Transverse colon (tissue), 4 donors: ENCODE results near the gene SINHCAF. TPM values are rescaled to one million over a fixed set of nuclear protein-coding genes. Genes with fewer than 3 reads are reported as not detected.
A peak's percentile ranks its signal among the peaks of the same experiment; 100 is the strongest.
"Not testable (repeated sequence)": the region's sequence is repeated elsewhere in the genome, so short reads cannot be mapped to it uniquely, and the experiment has no call there.

ENCODE experiments used
- DNase-seq: peaks from one replicate; pipeline ENCODE4 v3.0.0-alpha.2; 2019
- H3K27ac ChIP-seq, 4 donors: fragments of 200-600 bp; sonication (generic); 2 replicates each; pipeline ENCODE4 v1.5.1; 2016 to 2018; ENCODE audit warnings: inconsistent platforms in 4 of 4
- H3K27me3 ChIP-seq: fragments of 200-600 bp; sonication (generic); 2 replicates; pipeline ENCODE4 v1.5.1; 2017; ENCODE audit warnings: inconsistent platforms
- H3K36me3 ChIP-seq, 4 donors: fragments of 200-600 bp; sonication (generic); 2 replicates each; pipeline ENCODE4 v1.5.1; 2017 to 2019; ENCODE audit warnings: inconsistent platforms in 4 of 4
- H3K4me1 ChIP-seq, 4 donors: fragments of 200-600 bp; sonication (generic); 2 replicates each; pipeline ENCODE4 v1.5.1; 2017 to 2020; ENCODE audit warnings: inconsistent platforms in 4 of 4
- H3K4me3 ChIP-seq, 4 donors: fragments of 200-600 bp; sonication (generic); 1 replicate in 1 of 4; 2 replicates in 3 of 4; pipeline versions ENCODE4 v1.5.1 to v1.6.1; 2017 to 2019; ENCODE audit warnings: inconsistent platforms in 4 of 4
- H3K9me3 ChIP-seq, 2 donors: fragments of 200-600 bp; sonication (generic); 2 replicates each; pipeline ENCODE4 v1.5.1; 2017 to 2019; ENCODE audit warnings: inconsistent platforms in 2 of 2
- EP300 ChIP-seq: sonication (generic); formaldehyde crosslinking; IDR thresholded peaks from one replicate; pipeline ENCODE4 v1.6.1; 2017; ENCODE audit warnings: antibody characterized with exemption, low read depth
- POLR2A ChIP-seq: fragments of 450-650 bp; IDR thresholded peaks from one replicate; pipeline ENCODE4 v1.6.1; 2016; ENCODE audit warnings: antibody characterized with exemption, mild to moderate bottlenecking, moderate library complexity
- POLR2AphosphoS5 ChIP-seq, 3 donors: sonication (generic); formaldehyde crosslinking; IDR thresholded peaks; one replicate each; pipeline ENCODE4 v1.6.1; 2016; ENCODE audit warnings: antibody characterized with exemption in 3 of 3
- WGBS, 2 donors: methylation state at CpG; one replicate each; pipeline ENCODE4 v1.1.5; 2018; ENCODE audit warnings: low coverage in 1 of 2; 5-methylcytosine and 5-hydroxymethylcytosine counted together
- in situ Hi-C, 4 donors: fragments of 200-750 bp; cut with MboI; loops; one replicate each; pipeline versions ENCODE4 v1.15.0 to v1.15.1; 2017; ENCODE audit warnings: low sequenced_read_pairs in 3 of 4, low pct_ligation_motif_present in 1 of 4, low pct_unique_long_range_greater_than_20kb in 1 of 4
- intact Hi-C: fragments of 100-400 bp; cut with DNase I; formaldehyde crosslinking; loops from one replicate; pipeline ENCODE4 v1.15.1; 2023; ENCODE audit warnings: low total_unique reads
- total RNA-seq, 4 donors: library from RNA; depleted of rRNA; stranded (reverse); fragments of >200 nt; gene quantifications; one replicate each; pipeline ENCODE4 v1.1.0, GENCODE V29; 2016
- TF ChIP-seq, protein P1 (sequence below), 5 experiments: fragments of 200-600 bp in 3 of 5; fragments of 450-650 bp in 2 of 5; sonication (generic) in 3 of 5; IDR thresholded peaks; 1 replicate in 2 of 5; 2 replicates in 3 of 5; pipeline ENCODE4 v1.5.1; 2016 to 2017; ENCODE audit warnings: antibody characterized with exemption in 5 of 5, inconsistent platforms in 3 of 5, mild to moderate bottlenecking in 2 of 5, moderate library complexity in 1 of 5

Gene SINHCAF
- total RNA-seq, 4 donors from 2014 or later, result 16.8 to 135 (median 64.8) TPM

GRCh38 chr12:31245822-31246469 is 80.0 kb downstream of the SINHCAF start:
- no peak overlapping the region for H3K4me3 ChIP-seq
- no peaks in the 10 kb centered on the region for H3K36me3 ChIP-seq
- H3K27me3 ChIP-seq, result no peaks in the 10 kb centered on the region
- H3K4me1 ChIP-seq, result no peaks in the 10 kb centered on the region
- H3K9me3 ChIP-seq, result no peaks in the 10 kb centered on the region
- DNase-seq, result no peak
- intact Hi-C loops (no loop called here), in situ Hi-C loops (loop anchor here in 3 of 4 donors (25.0 kb wide), 4 partner anchors 134 to 409 kb away; no protein-coding TSS in a partner anchor)
- H3K27ac ChIP-seq, result no peak overlapping the region
- TF ChIP-seq POLR2A, result no peak
- TF ChIP-seq POLR2AphosphoS5 (IDR thresholded peaks at IDR 0.05), result no peak
- no peak for TF ChIP-seq EP300
- 92% methylated on average over 2 to 15 of the region's 15 CpGs for WGBS, 2 donors

DNA sequence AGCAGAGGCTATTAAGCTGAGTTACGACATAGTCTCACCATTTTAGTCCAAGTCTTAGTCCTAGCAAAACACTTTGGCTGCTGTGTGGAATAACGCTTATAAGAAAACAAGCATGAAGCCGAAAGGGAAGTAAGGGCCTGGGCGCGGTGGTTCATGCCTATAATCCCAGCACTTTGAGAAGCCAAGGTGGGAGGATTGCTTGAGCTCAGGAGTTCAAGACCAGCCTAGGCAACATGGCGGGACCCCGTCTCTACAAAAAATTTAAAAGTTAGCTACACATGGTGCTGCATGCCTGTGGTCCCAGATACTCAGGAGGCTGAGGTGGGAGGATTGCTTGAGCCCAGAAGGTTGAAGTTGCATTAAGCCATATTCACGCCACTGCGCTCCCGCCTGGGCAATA is 83.5 kb downstream of the SINHCAF start:
- intact Hi-C loops, DNase-seq, H3K9me3 ChIP-seq, H3K4me1 ChIP-seq, H3K4me3 ChIP-seq, H3K36me3 ChIP-seq, H3K27me3 ChIP-seq, H3K27ac ChIP-seq: not testable (repeated sequence)
- in situ Hi-C loops, result loop anchor here in 3 of 4 donors (25.0 kb wide), 4 partner anchors 130 to 405 kb away; no protein-coding TSS in a partner anchor
- WGBS, 2 donors, result 95% methylated on average over 10 of the region's 10 CpGs; no CpG with 5 or more reads in 1 of the 2 donors

DNA sequence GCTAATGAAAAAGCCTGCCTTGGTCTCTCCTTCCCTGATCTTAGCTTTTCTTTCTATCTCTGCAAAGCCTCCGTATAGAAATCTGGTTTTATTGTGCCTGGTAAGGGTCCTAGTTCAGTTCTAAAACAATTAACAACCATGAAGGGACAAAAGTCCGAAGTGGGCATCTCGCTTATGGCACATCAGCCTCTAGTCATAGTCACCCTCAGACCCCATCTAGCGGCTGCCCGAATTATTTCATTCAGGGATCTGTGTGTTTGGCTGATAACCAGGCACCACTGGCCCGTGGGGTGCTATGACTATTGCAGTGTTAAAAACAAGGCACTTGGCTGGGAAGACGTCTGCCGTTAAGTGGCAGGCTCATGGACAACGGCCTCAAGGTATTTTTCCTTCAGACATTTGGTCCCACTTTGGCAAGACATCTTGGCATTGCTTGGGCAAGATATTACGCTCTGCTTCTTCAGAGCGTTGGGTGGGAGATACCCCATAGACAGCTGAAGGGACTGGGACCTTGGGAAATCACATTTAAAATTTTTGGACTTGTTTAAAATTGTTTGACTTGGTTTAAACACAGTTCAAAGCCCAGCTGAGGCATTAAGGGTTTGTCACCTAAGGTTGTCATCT is 87.1 kb downstream of the SINHCAF start:
- intact Hi-C loops, result no loop called here
- peak; percentile 66 for DNase-seq

GRCh38 chr12:31238333-31238732 is 87.6 kb downstream of the SINHCAF start:
- H3K4me1 ChIP-seq, result peaks cover 0 to 13% (median 6%) of the 10 kb centered on the region in 4 donors
- in situ Hi-C loops, result loop anchor here in 3 of 4 donors (10.0 to 25.0 kb wide), 5 partner anchors 126 to 401 kb away; no protein-coding TSS in a partner anchor
- DNase-seq, intact Hi-C loops, H3K9me3 ChIP-seq, H3K4me3 ChIP-seq, H3K27ac ChIP-seq, H3K27me3 ChIP-seq, H3K36me3 ChIP-seq: not testable (repeated sequence)
- 52 to 60% methylated on average over 9 to 10 of the region's 10 CpGs for WGBS, 2 donors

More for the DNA sequence above, 87.1 kb downstream of the SINHCAF start:
- TF ChIP-seq, protein P1, sequence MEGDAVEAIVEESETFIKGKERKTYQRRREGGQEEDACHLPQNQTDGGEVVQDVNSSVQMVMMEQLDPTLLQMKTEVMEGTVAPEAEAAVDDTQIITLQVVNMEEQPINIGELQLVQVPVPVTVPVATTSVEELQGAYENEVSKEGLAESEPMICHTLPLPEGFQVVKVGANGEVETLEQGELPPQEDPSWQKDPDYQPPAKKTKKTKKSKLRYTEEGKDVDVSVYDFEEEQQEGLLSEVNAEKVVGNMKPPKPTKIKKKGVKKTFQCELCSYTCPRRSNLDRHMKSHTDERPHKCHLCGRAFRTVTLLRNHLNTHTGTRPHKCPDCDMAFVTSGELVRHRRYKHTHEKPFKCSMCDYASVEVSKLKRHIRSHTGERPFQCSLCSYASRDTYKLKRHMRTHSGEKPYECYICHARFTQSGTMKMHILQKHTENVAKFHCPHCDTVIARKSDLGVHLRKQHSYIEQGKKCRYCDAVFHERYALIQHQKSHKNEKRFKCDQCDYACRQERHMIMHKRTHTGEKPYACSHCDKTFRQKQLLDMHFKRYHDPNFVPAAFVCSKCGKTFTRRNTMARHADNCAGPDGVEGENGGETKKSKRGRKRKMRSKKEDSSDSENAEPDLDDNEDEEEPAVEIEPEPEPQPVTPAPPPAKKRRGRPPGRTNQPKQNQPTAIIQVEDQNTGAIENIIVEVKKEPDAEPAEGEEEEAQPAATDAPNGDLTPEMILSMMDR (IDR thresholded peaks at IDR 0.05), result peak; percentile 63 to 73 (median 68)
- no peak for TF ChIP-seq EP300
- in situ Hi-C loops, result loop anchor here in 3 of 4 donors (10.0 to 25.0 kb wide), 5 partner anchors 127 to 402 kb away; no protein-coding TSS in a partner anchor
- WGBS, 2 donors, result 20 to 27% methylated on average over 7 to 11 of the region's 11 CpGs
- Histone ChIP-seq H3K9me3 (no peaks in the 10 kb centered on the region), H3K27me3 (peaks cover 4% of the 10 kb centered on the region), H3K4me3 (no peak overlapping the region), H3K27ac (no peak overlapping the region), H3K4me1 (peaks cover 0 to 13% (median 6%) of the 10 kb centered on the region in 4 donors), H3K36me3 (no peaks in the 10 kb centered on the region)

DNA sequence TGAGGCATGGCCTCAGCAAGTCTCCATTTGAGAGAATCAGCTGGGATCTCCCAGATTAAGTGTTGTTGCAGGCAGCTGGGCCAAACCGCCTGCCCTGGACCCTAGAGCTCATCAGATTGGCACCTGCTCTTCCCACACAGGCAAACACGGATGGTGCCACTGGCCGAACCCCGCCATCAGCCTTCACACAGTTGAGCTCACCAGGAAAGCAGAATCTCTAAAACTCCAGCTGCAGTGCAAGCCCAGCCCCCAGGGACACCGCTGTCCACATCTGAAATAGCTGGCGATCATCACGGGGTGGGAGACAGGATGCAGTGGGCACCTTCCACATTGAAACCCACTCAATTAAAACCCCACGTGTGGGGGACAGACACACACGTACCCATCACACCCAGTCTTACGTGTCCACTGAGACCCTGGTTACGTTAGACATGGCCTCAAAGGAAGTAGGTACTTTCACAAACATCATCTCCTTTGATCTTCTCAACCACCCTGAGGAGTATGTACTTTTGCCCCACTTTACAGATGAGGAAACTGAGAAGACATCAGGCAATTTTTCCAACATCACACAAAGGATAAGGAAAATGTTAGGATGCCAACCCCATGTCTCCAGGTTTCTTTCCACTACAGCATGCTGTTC is 88.8 kb downstream of the SINHCAF start:
- intact Hi-C loops (no loop called here), in situ Hi-C loops (loop anchor here in 3 of 4 donors (10.0 to 25.0 kb wide), 5 partner anchors 125 to 400 kb away; no protein-coding TSS in a partner anchor)
- no peak overlapping the region for H3K27ac ChIP-seq
- no peaks in the 10 kb centered on the region for H3K9me3 ChIP-seq
- H3K4me3 ChIP-seq, result no peak overlapping the region
- no peak for TF ChIP-seq POLR2AphosphoS5 (IDR thresholded peaks at IDR 0.05)
- TF ChIP-seq, protein P1 (IDR thresholded peaks at IDR 0.05), result no peak
- no peak for TF ChIP-seq EP300
- no peak for TF ChIP-seq POLR2A
- peaks cover 4% of the 10 kb centered on the region for H3K27me3 ChIP-seq
- 63 to 87% methylated on average over 5 to 7 of the region's 11 CpGs for WGBS, 2 donors
- H3K36me3 ChIP-seq, result no peaks in the 10 kb centered on the region
- H3K4me1 ChIP-seq, result peaks cover 0 to 13% (median 6%) of the 10 kb centered on the region in 4 donors
- no peak for DNase-seq
